H1 (cell line): ENCODE results near the gene SDHAF2. TPM values are rescaled to one million over a fixed set of nuclear protein-coding genes. Genes with fewer than 3 reads are reported as not detected.

Experiments used
- CTCF ChIA-PET: fragments of 300-600 bp; sonication (Branson Sonifier 250); formaldehyde crosslinking; loops from one replicate; lab custom pipeline; 2021; ENCODE audit not compliant: partially characterized antibody; lab: Charles Lee
- POLR2A ChIA-PET: fragments of 300-600 bp; sonication (Branson Sonifier 250); formaldehyde crosslinking; loops from one replicate; lab custom pipeline; 2021; ENCODE audit warnings: inconsistent platforms; ENCODE audit not compliant: partially characterized antibody; lab: Charles Lee
- DNase-seq, 2 experiments: peaks; one replicate each; pipeline versions ENCODE4 v3.0.0 to v3.0.0-alpha.2; 2010 to 2022; ENCODE audit warnings: low spot score in 2 of 2, low read depth in 1 of 2, mixed read lengths in 1 of 2
- FAIRE-seq: peaks from 2 replicates; lab custom pipeline; 2011; peaks lifted over from hg19 to GRCh38; lab: Jason Lieb, UNC
- H2AFZ ChIP-seq: 2 replicates; pipeline ENCODE4 v1.8.1; 2012; ENCODE audit warnings: low read length, inconsistent platforms
- H2AK5ac ChIP-seq: 2 replicates; pipeline ENCODE4 v1.6.1; 2013; ENCODE audit warnings: low read depth, low read length
- H2BK120ac ChIP-seq: replicated peaks from 2 replicates; pipeline ENCODE3; 2013; ENCODE audit warnings: low read depth, low read length, inconsistent platforms
- H2BK12ac ChIP-seq: 2 replicates; pipeline ENCODE4 v1.6.1; 2013; ENCODE audit warnings: low read depth, low read length
- H2BK15ac ChIP-seq: 2 replicates; pipeline ENCODE4 v1.6.1; 2013; ENCODE audit warnings: low read length
- H2BK20ac ChIP-seq: 2 replicates; pipeline ENCODE4 v1.6.1; 2013; ENCODE audit warnings: low read length
- H2BK5ac ChIP-seq: 2 replicates; pipeline ENCODE4 v1.6.1; 2013; ENCODE audit warnings: low read depth, low read length
- H3K14ac ChIP-seq: 2 replicates; pipeline ENCODE4 v1.6.1; 2013; ENCODE audit warnings: inconsistent platforms; ENCODE audit not compliant: insufficient read length
- H3K18ac ChIP-seq: 2 replicates; pipeline ENCODE4 v1.6.1; 2013; ENCODE audit warnings: low read length; ENCODE audit errors: extremely low read depth
- H3K23ac ChIP-seq: 2 replicates; pipeline ENCODE4 v1.6.1; 2013; ENCODE audit warnings: inconsistent platforms; ENCODE audit not compliant: insufficient read length
- H3K23me2 ChIP-seq: 2 replicates; pipeline ENCODE4 v1.6.1; 2013; ENCODE audit warnings: low read depth, low read length
- H3K27ac ChIP-seq: 2 replicates; pipeline ENCODE4 v1.6.1; 2011; ENCODE audit warnings: low read depth, low read length, inconsistent platforms
- H3K27me3 ChIP-seq, 4 experiments: replicated peaks in 1 of 4; 1 replicate in 1 of 4; 2 replicates in 3 of 4; pipeline versions ENCODE4 v1.6.1 to v1.8.1; 2011 to 2013; ENCODE audit warnings: low read length in 3 of 4, mild to moderate bottlenecking in 3 of 4, inconsistent platforms in 2 of 4, mixed read lengths in 2 of 4, moderate library complexity in 1 of 4; ENCODE audit not compliant: control insufficient read depth in 3 of 4, insufficient read depth in 3 of 4; ENCODE audit errors: extremely low read depth in 1 of 4
- H3K36me3 ChIP-seq, 4 experiments: 2 replicates each; pipeline versions ENCODE4 v1.6.1 to v1.8.1; 2011 to 2013; ENCODE audit warnings: mild to moderate bottlenecking in 4 of 4, low read length in 3 of 4, moderate library complexity in 2 of 4, control low read depth in 1 of 4, inconsistent platforms in 1 of 4; ENCODE audit not compliant: insufficient read depth in 4 of 4, control insufficient read depth in 2 of 4
- H3K4ac ChIP-seq: replicated peaks from 2 replicates; pipeline ENCODE3; 2013; ENCODE audit warnings: low read length, low read depth, mixed read lengths, inconsistent platforms; ENCODE audit not compliant: insufficient read length
- H3K4me1 ChIP-seq, 4 experiments: replicated peaks in 1 of 4; 1 replicate in 1 of 4; 2 replicates in 3 of 4; pipeline versions ENCODE4 v1.6.1 to v1.8.1; 2011 to 2013; ENCODE audit warnings: low read length in 3 of 4, inconsistent platforms in 2 of 4, mixed read lengths in 1 of 4; ENCODE audit not compliant: insufficient read depth in 4 of 4, control insufficient read depth in 3 of 4
- H3K4me2 ChIP-seq, 2 experiments: 2 replicates each; pipeline versions ENCODE4 v1.6.1 to v1.8.1; 2011 to 2013; ENCODE audit warnings: low read depth in 2 of 2, low read length in 2 of 2, control low read depth in 1 of 2, inconsistent platforms in 1 of 2, mild to moderate bottlenecking in 1 of 2; ENCODE audit not compliant: insufficient read depth in 1 of 2
- H3K4me3 ChIP-seq, 4 experiments: fragments of 200-600, 300-600 bp in 1 of 4; sonication (generic), shearing (Covaris generic), sonication (Bioruptor Twin) in 1 of 4; 2 replicates each; pipeline versions ENCODE4 v1.5.1 to v1.8.1; 2011 to 2016; ENCODE audit warnings: low read length in 4 of 4, low read depth in 3 of 4, control low read depth in 2 of 4, inconsistent platforms in 2 of 4, mild to moderate bottlenecking in 2 of 4, mixed read lengths in 1 of 4, moderate library complexity in 1 of 4; ENCODE audit not compliant: insufficient read depth in 2 of 4; ENCODE audit errors: extremely low read depth in 1 of 4
- H3K56ac ChIP-seq: replicated peaks from 2 replicates; pipeline ENCODE3; 2013; ENCODE audit warnings: low read depth, mild to moderate bottlenecking, mixed read lengths, low read length, inconsistent platforms; ENCODE audit not compliant: insufficient read length
- H3K79me1 ChIP-seq: 2 replicates; pipeline ENCODE4 v1.6.1; 2013; ENCODE audit warnings: low read depth, low read length, control low read depth
- H3K79me2 ChIP-seq, 2 experiments: 2 replicates each; pipeline versions ENCODE4 v1.6.1 to v1.8.1; 2012 to 2013; ENCODE audit warnings: low read length in 2 of 2, mild to moderate bottlenecking in 2 of 2, inconsistent platforms in 1 of 2; ENCODE audit not compliant: insufficient read depth in 2 of 2, control insufficient read depth in 1 of 2
- H3K9ac ChIP-seq, 4 experiments: replicated peaks in 1 of 4; 1 replicate in 1 of 4; 2 replicates in 3 of 4; pipeline versions ENCODE4 v1.6.1 to v1.8.1; 2011 to 2013; ENCODE audit warnings: low read depth in 3 of 4, low read length in 3 of 4, control low read depth in 2 of 4, mild to moderate bottlenecking in 2 of 4, moderate library complexity in 2 of 4, inconsistent platforms in 1 of 4; ENCODE audit errors: extremely low read depth in 1 of 4
- H3K9me3 ChIP-seq, 2 experiments: 2 replicates each; pipeline versions ENCODE4 v1.6.1 to v1.8.1; 2012 to 2013; ENCODE audit warnings: mild to moderate bottlenecking in 2 of 2, moderate library complexity in 2 of 2, control low read depth in 1 of 2, inconsistent platforms in 1 of 2, low read depth in 1 of 2, low read length in 1 of 2, mixed read lengths in 1 of 2; ENCODE audit not compliant: insufficient read depth in 2 of 2
- H4K20me1 ChIP-seq, 2 experiments: replicated peaks in 1 of 2; 2 replicates each; pipeline versions ENCODE3 to v1.8.1; 2011 to 2013; ENCODE audit warnings: inconsistent platforms in 2 of 2, low read length in 2 of 2, mild to moderate bottlenecking in 1 of 2; ENCODE audit not compliant: insufficient read depth in 2 of 2, control insufficient read depth in 1 of 2
- H4K5ac ChIP-seq: 2 replicates; pipeline ENCODE4 v1.6.1; 2013; ENCODE audit warnings: low read length, low read depth, mixed read lengths, inconsistent platforms; ENCODE audit not compliant: insufficient read length
- H4K8ac ChIP-seq: 2 replicates; pipeline ENCODE4 v1.8.0; 2013; ENCODE audit warnings: mild to moderate bottlenecking, moderate library complexity, low read length, inconsistent platforms; ENCODE audit not compliant: insufficient read depth; ENCODE audit errors: extremely low read depth
- H4K91ac ChIP-seq: replicated peaks from 2 replicates; pipeline ENCODE3; 2013; ENCODE audit warnings: low read length, mixed read lengths, inconsistent platforms; ENCODE audit not compliant: insufficient read length
- POLR2AphosphoS5 ChIP-seq: IDR thresholded peaks from 2 replicates; pipeline ENCODE4 v1.6.1; 2011; ENCODE audit warnings: low read depth, low read length
- RFX5 ChIP-seq: IDR thresholded peaks from 2 replicates; pipeline ENCODE4 v1.6.1; 2011; ENCODE audit warnings: low read depth, low read length, improper control_type of control experiment, borderline replicate concordance
- WGBS, 2 experiments: shearing (Covaris generic) in 1 of 2; methylation state at CpG; one replicate each; pipeline versions ENCODE4 v1.1.6 to v1.1.7; 2013 to 2015; ENCODE audit warnings: low lambda C conversion rate in 2 of 2, mixed read lengths in 2 of 2, inconsistent platforms in 1 of 2, low coverage in 1 of 2, missing lambda C conversion rate in 1 of 2; ENCODE audit not compliant: insufficient replicate concordance in 2 of 2, insufficient coverage in 1 of 2, insufficient read length in 1 of 2; ENCODE audit errors: extremely low coverage in 1 of 2, missing lambda C conversion rate in 1 of 2; 5-methylcytosine and 5-hydroxymethylcytosine counted together
- polyA plus RNA-seq, 7 experiments: library from polyadenylated mRNA; depleted of rRNA in 3 of 7; stranded (reverse) in 5 of 7; unstranded in 2 of 7; fragments of >200 nt in 5 of 7; fragments of 200-250 nt in 2 of 7; gene quantifications; 1 replicate in 5 of 7; 2 replicates in 1 of 7; 4 replicates in 1 of 7; pipeline versions ENCODE4 v1.2.1 to v1.2.3, GENCODE V29; 2011 to 2013; ENCODE audit warnings: missing spikeins in 2 of 7, mixed read lengths in 2 of 7
- total RNA-seq: library from RNA; stranded (reverse); fragmentation: NEBNext Ultra II Directional; extraction: Animal tissue kit (Norgen Biotek cat#: 25700); gene quantifications from 2 replicates; pipeline ENCODE4 v1.2.1, GENCODE V29; 2021
- TF ChIP-seq, protein P1 (sequence below): IDR thresholded peaks from 2 replicates; pipeline ENCODE4 v1.6.1; 2012; ENCODE audit warnings: low read length, inconsistent platforms
- TF ChIP-seq, protein P2 (sequence below): IDR thresholded peaks from 2 replicates; pipeline ENCODE4 v1.6.1; 2011; ENCODE audit warnings: low read length, improper control_type of control experiment
- TF ChIP-seq, protein P3 (sequence below): IDR thresholded peaks from 2 replicates; pipeline ENCODE4 v1.6.1; 2012; ENCODE audit warnings: inconsistent platforms

Gene SDHAF2
- total and polyA plus RNA-seq, 2 of the 8 experiments (the other 6 are each of a cell fraction or from before 2014, with no cell fraction given) = 41.0 to 114 TPM

DNA sequence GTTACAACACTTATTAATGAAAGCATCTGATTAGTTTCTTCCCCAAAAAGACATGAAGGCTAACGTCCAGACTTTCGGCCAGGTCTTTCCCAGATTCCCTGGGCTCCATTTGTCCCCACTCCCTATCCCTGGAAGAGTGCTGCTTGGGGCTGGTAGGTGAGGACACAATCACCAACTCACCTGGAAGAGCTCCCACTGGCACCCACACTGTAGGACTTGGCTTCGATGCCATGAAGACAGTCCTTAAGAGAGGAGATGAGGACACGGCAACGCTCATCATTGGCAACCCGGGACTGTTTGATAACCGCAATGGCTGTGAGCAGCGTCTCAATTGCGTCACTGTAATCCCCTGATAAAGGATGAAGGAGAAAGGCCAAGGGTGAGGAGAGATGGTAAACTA is 18.3 kb upstream of the SDHAF2 start:
- Histone ChIP-seq H3K9me3 (no peaks in the 10 kb centered on the region), H3K4me3 (no peak overlapping the region), H3K27ac (no peak overlapping the region), H3K4ac (no peak overlapping the region), H3K9ac (no peak overlapping the region), H2AFZ (no peak overlapping the region), H3K4me1 (no peaks in the 10 kb centered on the region), H3K79me2 (no peaks in the 10 kb centered on the region), H4K91ac (no peak overlapping the region), H3K4me2 (no peak overlapping the region), H3K14ac (no peak overlapping the region), H2BK12ac (no peak overlapping the region), H3K23ac (no peak overlapping the region), H3K56ac (no peak overlapping the region), H3K27me3 (no peaks in the 10 kb centered on the region), H3K36me3 (peaks cover 51 to 93% (median 81%) of the 10 kb centered on the region in 4 experiments), H2BK5ac (no peak overlapping the region), H4K20me1 (peaks cover 0 to 14% of the 10 kb centered on the region in 2 experiments), H4K8ac (no peak overlapping the region)
- WGBS, 2 experiments = 85% methylated on average over 9 of the region's 9 CpGs; no CpG with 5 or more reads in 1 of the 2 experiments
- DNase-seq = no peak
- TF ChIP-seq, protein P1, sequence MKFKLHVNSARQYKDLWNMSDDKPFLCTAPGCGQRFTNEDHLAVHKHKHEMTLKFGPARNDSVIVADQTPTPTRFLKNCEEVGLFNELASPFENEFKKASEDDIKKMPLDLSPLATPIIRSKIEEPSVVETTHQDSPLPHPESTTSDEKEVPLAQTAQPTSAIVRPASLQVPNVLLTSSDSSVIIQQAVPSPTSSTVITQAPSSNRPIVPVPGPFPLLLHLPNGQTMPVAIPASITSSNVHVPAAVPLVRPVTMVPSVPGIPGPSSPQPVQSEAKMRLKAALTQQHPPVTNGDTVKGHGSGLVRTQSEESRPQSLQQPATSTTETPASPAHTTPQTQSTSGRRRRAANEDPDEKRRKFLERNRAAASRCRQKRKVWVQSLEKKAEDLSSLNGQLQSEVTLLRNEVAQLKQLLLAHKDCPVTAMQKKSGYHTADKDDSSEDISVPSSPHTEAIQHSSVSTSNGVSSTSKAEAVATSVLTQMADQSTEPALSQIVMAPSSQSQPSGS = no peak
- TF ChIP-seq RFX5 = no peak
- TF ChIP-seq, protein P2, sequence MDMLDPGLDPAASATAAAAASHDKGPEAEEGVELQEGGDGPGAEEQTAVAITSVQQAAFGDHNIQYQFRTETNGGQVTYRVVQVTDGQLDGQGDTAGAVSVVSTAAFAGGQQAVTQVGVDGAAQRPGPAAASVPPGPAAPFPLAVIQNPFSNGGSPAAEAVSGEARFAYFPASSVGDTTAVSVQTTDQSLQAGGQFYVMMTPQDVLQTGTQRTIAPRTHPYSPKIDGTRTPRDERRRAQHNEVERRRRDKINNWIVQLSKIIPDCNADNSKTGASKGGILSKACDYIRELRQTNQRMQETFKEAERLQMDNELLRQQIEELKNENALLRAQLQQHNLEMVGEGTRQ = no peak
- TF ChIP-seq, protein P3, sequence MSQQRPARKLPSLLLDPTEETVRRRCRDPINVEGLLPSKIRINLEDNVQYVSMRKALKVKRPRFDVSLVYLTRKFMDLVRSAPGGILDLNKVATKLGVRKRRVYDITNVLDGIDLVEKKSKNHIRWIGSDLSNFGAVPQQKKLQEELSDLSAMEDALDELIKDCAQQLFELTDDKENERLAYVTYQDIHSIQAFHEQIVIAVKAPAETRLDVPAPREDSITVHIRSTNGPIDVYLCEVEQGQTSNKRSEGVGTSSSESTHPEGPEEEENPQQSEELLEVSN = no peak
- TF ChIP-seq POLR2AphosphoS5 = 0 out of 2 replicates have a peak, but pooled peaks have one; percentile 23
- TF ChIP-seq, all 59 proteins: peak for 1
- no peak overlapping the region for H3K18ac ChIP-seq
- no peak overlapping the region for H2BK20ac ChIP-seq
- no peak overlapping the region for H2BK120ac ChIP-seq
- no peak overlapping the region for H2BK15ac ChIP-seq
- H3K79me1 ChIP-seq = no peaks in the 10 kb centered on the region; the same call in 1 of the 2 replicates
- H4K5ac ChIP-seq = no peak overlapping the region
- H3K23me2 ChIP-seq = no peaks in the 10 kb centered on the region
- ChIA-PET CTCF (no interaction called here), POLR2A (interaction anchor here (0.6 to 11.2 kb wide), 4 partner anchors 10 to 76 kb away, joined by 3 to 94 read pairs (median 14); partner anchors contain the start of genes CPSF7 and SDHAF2)
- no peak for FAIRE-seq
- H2AK5ac ChIP-seq = no peak overlapping the region
